WTC11 (cell line): ENCODE data around the gene SGTA.

Experiments used
- FOXK1 ChIP-seq: sonication (generic); formaldehyde crosslinking; IDR thresholded peaks from 2 replicates; pipeline ENCODE4 v1.8.0; 2022; ENCODE audit warnings: mild to moderate bottlenecking, moderate library complexity, missing genetic modification reagents
- JUN ChIP-seq: sonication (generic); formaldehyde crosslinking; IDR thresholded peaks from 2 replicates; pipeline ENCODE4 v1.8.0; 2023; ENCODE audit warnings: mild to moderate bottlenecking, missing genetic modification reagents
- TCF7 ChIP-seq: sonication (generic); formaldehyde crosslinking; IDR thresholded peaks from 2 replicates; pipeline ENCODE4 v1.8.0; 2022; ENCODE audit warnings: mild to moderate bottlenecking, low read depth, missing genetic modification reagents, moderate library complexity
- TF ChIP-seq, protein P1 (sequence below): sonication (generic); formaldehyde crosslinking; conservative IDR thresholded peaks from 2 replicates; pipeline ENCODE4 v1.8.1; 2022; ENCODE audit warnings: mild to moderate bottlenecking, missing genetic modification reagents
- TF ChIP-seq, protein P2 (sequence below): fragments of 200-600 bp; IDR thresholded peaks from 2 replicates; pipeline ENCODE4 v1.8.0; 2022; ENCODE audit warnings: antibody characterized with exemption

DNA sequence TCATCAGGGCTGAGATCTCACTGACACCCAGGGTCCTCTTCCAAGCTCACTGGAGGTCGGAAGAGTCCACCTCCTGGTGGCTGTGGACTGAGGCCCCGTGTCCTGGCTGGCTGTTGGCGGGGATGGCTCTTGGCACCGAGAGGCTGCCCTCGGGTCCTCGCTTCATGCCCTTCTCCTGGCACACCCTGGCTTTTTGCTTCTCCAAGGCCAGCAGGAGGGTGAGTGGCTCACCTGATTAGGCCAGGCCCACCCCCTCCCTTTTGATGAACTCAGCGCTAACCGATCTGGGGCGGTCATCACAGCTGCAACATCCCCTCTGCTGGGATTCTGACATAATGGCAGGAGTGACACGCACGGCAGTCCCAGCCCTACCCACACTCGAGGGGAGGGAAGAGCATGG is 47.7 kb downstream of the SGTA start:
- TF ChIP-seq JUN (CRISPR knock-in tag) (no peak), TCF7 (CRISPR knock-in tag) (no peak), FOXK1 (CRISPR knock-in tag) (no peak)
- TF ChIP-seq, protein P1, sequence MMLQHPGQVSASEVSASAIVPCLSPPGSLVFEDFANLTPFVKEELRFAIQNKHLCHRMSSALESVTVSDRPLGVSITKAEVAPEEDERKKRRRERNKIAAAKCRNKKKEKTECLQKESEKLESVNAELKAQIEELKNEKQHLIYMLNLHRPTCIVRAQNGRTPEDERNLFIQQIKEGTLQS (CRISPR knock-in tag) = no peak
- TF ChIP-seq, protein P2, sequence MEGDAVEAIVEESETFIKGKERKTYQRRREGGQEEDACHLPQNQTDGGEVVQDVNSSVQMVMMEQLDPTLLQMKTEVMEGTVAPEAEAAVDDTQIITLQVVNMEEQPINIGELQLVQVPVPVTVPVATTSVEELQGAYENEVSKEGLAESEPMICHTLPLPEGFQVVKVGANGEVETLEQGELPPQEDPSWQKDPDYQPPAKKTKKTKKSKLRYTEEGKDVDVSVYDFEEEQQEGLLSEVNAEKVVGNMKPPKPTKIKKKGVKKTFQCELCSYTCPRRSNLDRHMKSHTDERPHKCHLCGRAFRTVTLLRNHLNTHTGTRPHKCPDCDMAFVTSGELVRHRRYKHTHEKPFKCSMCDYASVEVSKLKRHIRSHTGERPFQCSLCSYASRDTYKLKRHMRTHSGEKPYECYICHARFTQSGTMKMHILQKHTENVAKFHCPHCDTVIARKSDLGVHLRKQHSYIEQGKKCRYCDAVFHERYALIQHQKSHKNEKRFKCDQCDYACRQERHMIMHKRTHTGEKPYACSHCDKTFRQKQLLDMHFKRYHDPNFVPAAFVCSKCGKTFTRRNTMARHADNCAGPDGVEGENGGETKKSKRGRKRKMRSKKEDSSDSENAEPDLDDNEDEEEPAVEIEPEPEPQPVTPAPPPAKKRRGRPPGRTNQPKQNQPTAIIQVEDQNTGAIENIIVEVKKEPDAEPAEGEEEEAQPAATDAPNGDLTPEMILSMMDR = no peak
